PC-9 (cell line): ENCODE measurements around the gene VAV3. TPM values are rescaled to one million over a fixed set of nuclear protein-coding genes. Genes with fewer than 3 reads are reported as not detected.

Source experiments
- BruUV-seq: library from RNA; stranded (reverse); fragments of 400-500 nt; replicated peaks from 2 replicates; lab custom pipeline; 2021; lab: Mats Ljungman, UMichigan
- CTCF ChIA-PET: fragments of 300-600 bp; sonication (Branson Sonifier 250); formaldehyde crosslinking; loops from one replicate; lab custom pipeline; 2022; ENCODE audit warnings: antibody characterized with exemption; lab: Charles Lee
- POLR2A ChIA-PET: fragments of 300-600 bp; sonication (Branson Sonifier 250); formaldehyde crosslinking; loops from one replicate; lab custom pipeline; 2022; ENCODE audit warnings: antibody characterized with exemption; ENCODE audit not compliant: unreplicated experiment; lab: Charles Lee
- DNase-seq, 2 experiments: peaks; one replicate each; pipeline versions ENCODE4 v3.0.0 to v3.0.0-alpha.2; 2015 to 2022; ENCODE audit warnings: mixed read lengths in 1 of 2
- H2AFZ ChIP-seq: fragments of 200-600 bp; sonication (generic); 2 replicates; pipeline ENCODE4 v1.8.1; 2017; ENCODE audit warnings: antibody characterized with exemption
- H3F3A ChIP-seq: fragments of 200-600 bp; sonication (generic); 2 replicates; pipeline ENCODE4 v1.8.1; 2017; ENCODE audit warnings: antibody characterized with exemption, mild to moderate bottlenecking, low read depth; ENCODE audit not compliant: insufficient read depth
- H3K27ac ChIP-seq: fragments of 200-600 bp; sonication (generic); 2 replicates; pipeline ENCODE4 v1.6.1; 2016; ENCODE audit warnings: mixed run types
- H3K27me3 ChIP-seq: fragments of 200-600 bp; sonication (generic); 2 replicates; pipeline ENCODE4 v1.6.1; 2016; ENCODE audit warnings: low read depth, mixed run types; ENCODE audit not compliant: insufficient read depth
- H3K36me3 ChIP-seq: fragments of 200-600 bp; sonication (generic); 2 replicates; pipeline ENCODE4 v1.6.1; 2016; ENCODE audit warnings: low read depth, mixed run types
- H3K4me1 ChIP-seq: fragments of 200-600 bp; sonication (generic); replicated peaks from 2 replicates; pipeline ENCODE4 v1.6.1; 2016; ENCODE audit warnings: mixed run types; ENCODE audit not compliant: insufficient read depth
- H3K4me2 ChIP-seq: fragments of 200-600 bp; sonication (generic); 2 replicates; pipeline ENCODE4 v1.6.1; 2017; ENCODE audit warnings: mixed run types
- H3K4me3 ChIP-seq: fragments of 200-600 bp; sonication (generic); 2 replicates; pipeline ENCODE4 v1.6.1; 2016; ENCODE audit warnings: mixed run types
- H3K79me2 ChIP-seq: fragments of 200-600 bp; sonication (generic); 2 replicates; pipeline ENCODE4 v1.6.1; 2017; ENCODE audit warnings: low read depth, mixed run types
- H3K9me2 ChIP-seq: fragments of 200-600 bp; sonication (generic); 2 replicates; pipeline ENCODE4 v1.8.1; 2017; ENCODE audit warnings: mild to moderate bottlenecking; ENCODE audit not compliant: insufficient read depth
- H3K9me3 ChIP-seq: fragments of 200-600 bp; sonication (generic); 2 replicates; pipeline ENCODE4 v1.8.1; 2016; ENCODE audit warnings: low read depth; ENCODE audit not compliant: insufficient read depth
- H4K20me1 ChIP-seq: fragments of 200-600 bp; sonication (generic); 2 replicates; pipeline ENCODE4 v1.8.1; 2017; ENCODE audit not compliant: insufficient read depth
- EZH2 ChIP-seq: fragments of 200-600 bp; sonication (generic); IDR thresholded peaks from 2 replicates; pipeline ENCODE4 v1.8.0; 2017; ENCODE audit warnings: antibody characterized with exemption, low read depth
- intact Hi-C: fragments of 100-400 bp; cut with micrococcal nuclease; formaldehyde crosslinking; loops from one replicate; pipeline ENCODE4 v1.10.0; 2022; ENCODE audit not compliant: unreplicated experiment
- total RNA-seq: library from RNA; stranded (reverse); gene quantifications from 2 replicates; pipeline ENCODE4 v1.2.3, GENCODE V29; 2021
- TF ChIP-seq, protein P1 (sequence below): fragments of 200-600 bp; sonication (generic); conservative IDR thresholded peaks from 2 replicates; pipeline ENCODE4 v1.6.1; 2017; ENCODE audit warnings: mixed run types, antibody characterized with exemption, mild to moderate bottlenecking, moderate library complexity

The VAV3 gene
- total RNA-seq, 1 experiment from 2014 or later: 1.7 TPM

DNA sequence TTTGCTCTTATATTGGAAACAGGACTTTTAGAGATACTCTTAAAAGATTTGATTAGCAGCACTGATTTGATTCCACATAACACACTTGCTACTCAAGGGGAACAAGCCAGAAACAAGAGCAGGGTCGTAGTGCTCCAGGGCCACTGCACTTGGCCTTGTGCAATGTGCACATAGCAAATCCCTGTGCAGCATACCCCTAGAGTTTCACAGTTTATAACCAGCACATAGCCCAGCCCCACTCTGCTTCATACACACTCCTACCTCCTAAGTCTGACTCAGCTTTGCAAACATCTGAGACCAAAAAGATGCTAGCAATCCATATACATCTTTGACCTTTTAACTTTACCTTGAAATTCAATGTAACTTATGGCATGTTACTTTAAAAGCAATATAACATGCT lies 157.6 kb downstream of the VAV3 start:
- Histone ChIP-seq H2AFZ (no peak overlapping the region), H3K79me2 (no peaks in the 10 kb centered on the region), H3K36me3 (no peaks in the 10 kb centered on the region), H3F3A (no peaks in the 10 kb centered on the region), H3K4me1 (no peaks in the 10 kb centered on the region), H3K27me3 (no peaks in the 10 kb centered on the region), H3K4me3 (no peak overlapping the region), H3K9me2 (no peaks in the 10 kb centered on the region), H4K20me1 (no peaks in the 10 kb centered on the region), H3K9me3 (0 out of 2 replicates have a peak, but pooled peaks cover 5% of the 10 kb centered on the region), H3K27ac (no peak overlapping the region), H3K4me2 (no peak overlapping the region)
- intact Hi-C loops: no loop called here
- CTCF ChIA-PET: no interaction called here
- TF ChIP-seq, protein P1, sequence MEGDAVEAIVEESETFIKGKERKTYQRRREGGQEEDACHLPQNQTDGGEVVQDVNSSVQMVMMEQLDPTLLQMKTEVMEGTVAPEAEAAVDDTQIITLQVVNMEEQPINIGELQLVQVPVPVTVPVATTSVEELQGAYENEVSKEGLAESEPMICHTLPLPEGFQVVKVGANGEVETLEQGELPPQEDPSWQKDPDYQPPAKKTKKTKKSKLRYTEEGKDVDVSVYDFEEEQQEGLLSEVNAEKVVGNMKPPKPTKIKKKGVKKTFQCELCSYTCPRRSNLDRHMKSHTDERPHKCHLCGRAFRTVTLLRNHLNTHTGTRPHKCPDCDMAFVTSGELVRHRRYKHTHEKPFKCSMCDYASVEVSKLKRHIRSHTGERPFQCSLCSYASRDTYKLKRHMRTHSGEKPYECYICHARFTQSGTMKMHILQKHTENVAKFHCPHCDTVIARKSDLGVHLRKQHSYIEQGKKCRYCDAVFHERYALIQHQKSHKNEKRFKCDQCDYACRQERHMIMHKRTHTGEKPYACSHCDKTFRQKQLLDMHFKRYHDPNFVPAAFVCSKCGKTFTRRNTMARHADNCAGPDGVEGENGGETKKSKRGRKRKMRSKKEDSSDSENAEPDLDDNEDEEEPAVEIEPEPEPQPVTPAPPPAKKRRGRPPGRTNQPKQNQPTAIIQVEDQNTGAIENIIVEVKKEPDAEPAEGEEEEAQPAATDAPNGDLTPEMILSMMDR: no peak
- no peak for TF ChIP-seq EZH2
- POLR2A ChIA-PET: no interaction called here
- no peak for DNase-seq
- no TSS peak for BruUV-seq

GRCh38 chr1:107806902-107807301 lies 158.1 kb downstream of the VAV3 start:
- TF ChIP-seq EZH2: no peak
- TF ChIP-seq, protein P1: no peak
- no peaks in the 10 kb centered on the region for H3K9me2 ChIP-seq
- H3K36me3 ChIP-seq: no peaks in the 10 kb centered on the region
- no peaks in the 10 kb centered on the region for H3K27me3 ChIP-seq
- DNase-seq: no peak
- H3K9me3 ChIP-seq: 0 out of 2 replicates have a peak, but pooled peaks cover 5% of the 10 kb centered on the region
- intact Hi-C loops: no loop called here
- no peaks in the 10 kb centered on the region for H3F3A ChIP-seq
- no peak overlapping the region for H3K4me3 ChIP-seq
- CTCF ChIA-PET: no interaction called here
- no peak overlapping the region for H3K4me2 ChIP-seq
- no peaks in the 10 kb centered on the region for H3K4me1 ChIP-seq
- no peaks in the 10 kb centered on the region for H3K79me2 ChIP-seq
- BruUV-seq: no TSS peak
- no peaks in the 10 kb centered on the region for H4K20me1 ChIP-seq
- no peak overlapping the region for H2AFZ ChIP-seq
- POLR2A ChIA-PET: no interaction called here
- H3K27ac ChIP-seq: no peak overlapping the region

DNA sequence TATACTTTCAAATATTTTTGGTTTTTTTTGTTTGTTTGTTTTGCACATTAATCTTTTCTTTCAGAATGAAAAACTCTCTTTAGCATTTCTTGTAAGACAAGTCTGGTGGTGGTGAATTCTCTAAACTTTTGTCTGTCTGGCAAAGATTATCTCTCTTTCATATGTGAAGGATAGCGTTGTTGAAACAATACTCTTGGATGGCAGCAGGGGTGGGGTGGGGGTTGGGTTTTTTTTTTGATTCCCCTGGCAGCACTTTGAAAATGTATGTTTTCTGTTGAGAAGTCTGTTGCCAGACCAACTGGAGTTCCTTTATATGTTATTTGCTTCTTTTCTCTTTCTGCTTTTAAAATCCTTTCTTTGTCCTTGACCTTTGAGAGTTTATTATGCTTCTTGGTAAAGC lies 160.2 kb downstream of the VAV3 start:
- no peaks in the 10 kb centered on the region for H3K4me1 ChIP-seq
- no peaks in the 10 kb centered on the region for H3F3A ChIP-seq
- H3K9me3 ChIP-seq: 0 out of 2 replicates have a peak, but pooled peaks cover 5% of the 10 kb centered on the region
- no peak overlapping the region for H3K27ac ChIP-seq
- no peak for DNase-seq
- no peaks in the 10 kb centered on the region for H3K9me2 ChIP-seq
- no peaks in the 10 kb centered on the region for H3K27me3 ChIP-seq
- no peak overlapping the region for H3K4me3 ChIP-seq
- no peak overlapping the region for H3K4me2 ChIP-seq
- ChIA-PET CTCF (no interaction called here), POLR2A (no interaction called here)
- H2AFZ ChIP-seq: no peak overlapping the region
- H4K20me1 ChIP-seq: no peaks in the 10 kb centered on the region
- intact Hi-C loops: no loop called here
- H3K36me3 ChIP-seq: no peaks in the 10 kb centered on the region
- no peak for TF ChIP-seq EZH2
- TF ChIP-seq, protein P1: no peak
- no TSS peak for BruUV-seq
- H3K79me2 ChIP-seq: no peaks in the 10 kb centered on the region
